Measurements from ENCODE around the gene CSNK1A1L. TPM values are rescaled to one million over a fixed set of nuclear protein-coding genes. Genes with fewer than 3 reads are reported as not detected.

Gene CSNK1A1L
- total and polyA plus RNA-seq, 10 of the 15 experiments (the other 5 are each of a cell fraction or from before 2014, with no cell fraction given): not detected

GRCh38 chr13:37070145-37070695, 35.2 kb downstream of the CSNK1A1L start:
- POLR2A ChIA-PET: no interaction called here
- intact Hi-C loops (cut with micrococcal nuclease; ENCODE audit: unreplicated experiment): loop anchor here (10.0 kb wide), 1 partner anchor 1515 kb away; no protein-coding TSS in a partner anchor
- Histone ChIP-seq H4K20me1 (ENCODE audit: control insufficient read depth, insufficient read depth) (no peaks in the 10 kb centered on the region), H3K4me3 (no peak overlapping the region), H3K36me3 (ENCODE audit: control insufficient read depth in 2 of 2, insufficient read depth in 2 of 2, low read length in 1 of 2) (no peaks in the 10 kb centered on the region), H3K79me2 (ENCODE audit: control insufficient read depth, insufficient read depth, low read length) (no peaks in the 10 kb centered on the region), H3K27ac (ENCODE audit: control insufficient read depth, insufficient read depth) (no peak overlapping the region), H3K9ac (ENCODE audit: control insufficient read depth, insufficient read depth, low read length) (no peak overlapping the region), H2AFZ (ENCODE audit: control insufficient read depth, low read depth, low read length) (no peak overlapping the region), H3K27me3 (replicated peaks in 1 of 2; ENCODE audit: control insufficient read depth in 2 of 2, insufficient read depth in 2 of 2, low read length in 1 of 2) (no peaks in the 10 kb centered on the region; a peak in 1 of 4 replicates), H3K4me2 (ENCODE audit: control insufficient read depth, insufficient read depth) (no peak overlapping the region), H3K9me3 (replicated peaks; ENCODE audit: control insufficient read depth, insufficient read depth, low read length) (no peaks in the 10 kb centered on the region), H3K4me1 (ENCODE audit: control insufficient read depth, insufficient read depth, low read length) (no peaks in the 10 kb centered on the region)
- no peak for DNase-seq (ENCODE audit: low read depth, low spot score)
- no TSS peak for BruUV-seq (replicated peaks)
- ATAC-seq: no peak
- no peak for FAIRE-seq
- CTCF ChIA-PET: interaction anchor here (0.8 to 1.4 kb wide), 4 partner anchors 212 to 786 kb away, joined by 3 to 7 read pairs (median 4); no protein-coding TSS in a partner anchor
- RAD21 ChIA-PET (ENCODE audit: unreplicated experiment): interaction anchor here (1.2 kb wide), 1 partner anchor 212 kb away, joined by 3 read pairs; no protein-coding TSS in a partner anchor
- WGBS (ENCODE audit: insufficient coverage, insufficient replicate concordance, low lambda C conversion rate, missing lambda C conversion rate): 30% methylated on average over 9 of the region's 9 CpGs
- SMC1A ChIA-PET (ENCODE audit: uncharacterized antibody, unreplicated experiment): interaction anchor here (0.8 to 1.6 kb wide), 4 partner anchors 10 to 532 kb away, joined by 3 read pairs; no protein-coding TSS in a partner anchor
- in situ Hi-C loops (cut with MboI): loop anchor here (25.0 kb wide), 1 partner anchor 1292 kb away; no protein-coding TSS in a partner anchor
- TF ChIP-seq ZBTB40 (IDR thresholded peaks at IDR 0.05; ENCODE audit: borderline replicate concordance): no peak
- TF ChIP-seq IRF4 (IDR thresholded peaks at IDR 0.05; ENCODE audit: low read depth, low read length): no peak
- TF ChIP-seq TBL1XR1 (IDR thresholded peaks at IDR 0.05; ENCODE audit: low read depth, low read length): no peak
- no peak for TF ChIP-seq RAD21 (IDR thresholded peaks at IDR 0.05; ENCODE audit: insufficient read depth, low read depth, low read length)
- no peak for TF ChIP-seq SIX5 (IDR thresholded peaks at IDR 0.05; ENCODE audit: low read depth, low read length, severe bottlenecking)
- TF ChIP-seq TCF7 (IDR thresholded peaks at IDR 0.05; ENCODE audit: borderline replicate concordance): no peak
- no peak for TF ChIP-seq TAF1 (IDR thresholded peaks at IDR 0.05; ENCODE audit: borderline replicate concordance, low read depth, low read length)
- no peak for TF ChIP-seq GATAD2B (conservative IDR thresholded peaks at IDR 0.05; ENCODE audit: low read depth)
- TF ChIP-seq RFX5 (IDR thresholded peaks at IDR 0.05; ENCODE audit: low read depth, low read length): no peak
- no peak for TF ChIP-seq MEF2A (IDR thresholded peaks at IDR 0.05; ENCODE audit: insufficient read depth, low read depth, low read length)
- no peak for TF ChIP-seq PRDM15 (CRISPR knock-in tag; IDR thresholded peaks at IDR 0.05)
- no peak for TF ChIP-seq POU2F2 (IDR thresholded peaks at IDR 0.05; ENCODE audit: borderline replicate concordance, low read depth, low read length)
- TF ChIP-seq IKZF2 (IDR thresholded peaks at IDR 0.05): no peak
- no peak for TF ChIP-seq IRF3 (IDR thresholded peaks at IDR 0.05)
- TF ChIP-seq MAX (IDR thresholded peaks at IDR 0.05; ENCODE audit: low read depth, low read length): no peak
